ENCODE measurements around the gene HS1BP3. TPM values are rescaled to one million over a fixed set of nuclear protein-coding genes. Genes with fewer than 3 reads are reported as not detected.

Gene HS1BP3
- total RNA-seq, 1 experiment from 2014 or later = 17.1 TPM

- Histone ChIP-seq H2AFZ (ENCODE audit: low read depth, low read length, poor library complexity, severe bottlenecking) (no peak overlapping the region), H3K4me3 (replicated peaks in 1 of 2; ENCODE audit: low read depth in 1 of 2, low read length in 2 of 2) (no peak overlapping the region), H3K79me2 (ENCODE audit: insufficient read depth, low read length) (no peaks in the 10 kb centered on the region), H3K4me1 (ENCODE audit: control insufficient read depth in 1 of 2, insufficient read depth in 2 of 2, low read length in 2 of 2) (peaks cover 0 to 17% of the 10 kb centered on the region in 2 experiments; a peak in 1 of 4 replicates), H4K20me1 (ENCODE audit: insufficient read depth) (no peaks in the 10 kb centered on the region), H3K4me2 (ENCODE audit: low read length) (no peak overlapping the region), H3K9me2 (ENCODE audit: insufficient read depth) (no peaks in the 10 kb centered on the region), H3K27ac (ENCODE audit: low read depth, low read length) (no peak overlapping the region), H3K9me3 (ENCODE audit: control insufficient read depth in 1 of 2, insufficient read depth in 1 of 2, low read depth in 1 of 2, low read length in 2 of 2) (no peaks in the 10 kb centered on the region), H3K27me3 (ENCODE audit: insufficient read depth, low read length) (no peaks in the 10 kb centered on the region), H3K36me3 (ENCODE audit: control insufficient read depth in 1 of 2, insufficient read depth in 2 of 2, low read length in 2 of 2) (no peaks in the 10 kb centered on the region), H3K9ac (ENCODE audit: low read length) (no peak overlapping the region)
- TF ChIP-seq SP1 (IDR thresholded peaks at IDR 0.05; ENCODE audit: low read depth) (no peak), ELF1 (IDR thresholded peaks at IDR 0.05; ENCODE audit: borderline replicate concordance, low read depth) (no peak), POLR2AphosphoS5 (IDR thresholded peaks at IDR 0.05; ENCODE audit: low read depth, low read length) (no peak), SIN3A (IDR thresholded peaks at IDR 0.05; ENCODE audit: low read depth) (no peak), JUND (IDR thresholded peaks at IDR 0.05) (no peak), ZNF274 (IDR thresholded peaks at IDR 0.05; ENCODE audit: low read depth, low read length) (no peak)
- CTCF ChIA-PET = no interaction called here
- RAD21 ChIA-PET (ENCODE audit: low non-redundant PET in 1 of 2, low total read pairs in 2 of 2, uncharacterized antibody in 2 of 2, unreplicated experiment in 2 of 2) = no interaction called here
- POLR2A ChIA-PET = no interaction called here
- DNase-seq (ENCODE audit: low read depth, low spot score) = no peak
- no TSS peak for BruUV-seq (replicated peaks)
- intact Hi-C loops (cut with micrococcal nuclease) = no loop called here
- ATAC-seq = no peak
Observed at GRCh38 chr2:20572221-20572620, 78.7 kb downstream of the HS1BP3 start.

- BruUV-seq (replicated peaks) = no TSS peak
- POLR2A ChIA-PET = no interaction called here
- no peak overlapping the region for H3K4me3 ChIP-seq (replicated peaks in 1 of 2; ENCODE audit: low read depth in 1 of 2, low read length in 2 of 2)
- no peaks in the 10 kb centered on the region for H3K36me3 ChIP-seq (ENCODE audit: control insufficient read depth in 1 of 2, insufficient read depth in 2 of 2, low read length in 2 of 2)
- no peak for DNase-seq (ENCODE audit: low read depth, low spot score)
- H3K79me2 ChIP-seq (ENCODE audit: insufficient read depth, low read length) = no peaks in the 10 kb centered on the region
- no peaks in the 10 kb centered on the region for H3K9me2 ChIP-seq (ENCODE audit: insufficient read depth)
- no peaks in the 10 kb centered on the region for H4K20me1 ChIP-seq (ENCODE audit: insufficient read depth)
- CTCF ChIA-PET = no interaction called here
- ATAC-seq = no peak
- H3K9me3 ChIP-seq (ENCODE audit: control insufficient read depth in 1 of 2, insufficient read depth in 1 of 2, low read depth in 1 of 2, low read length in 2 of 2) = no peaks in the 10 kb centered on the region
- no peak for TF ChIP-seq POLR2A (IDR thresholded peaks at IDR 0.05; ENCODE audit: borderline replicate concordance, extremely low read depth, insufficient read depth, insufficient read length)
- TF ChIP-seq TCF7L2 (IDR thresholded peaks at IDR 0.05; ENCODE audit: borderline replicate concordance, extremely low read depth, insufficient read depth, insufficient read length) = no peak
- no peak for TF ChIP-seq FOSL1 (IDR thresholded peaks at IDR 0.05; ENCODE audit: low read depth)
- no peak for TF ChIP-seq EZH2 (IDR thresholded peaks at IDR 0.05)
- intact Hi-C loops (cut with micrococcal nuclease) = no loop called here
- H3K27ac ChIP-seq (ENCODE audit: low read depth, low read length) = no peak overlapping the region
- no peak overlapping the region for H2AFZ ChIP-seq (ENCODE audit: low read depth, low read length, poor library complexity, severe bottlenecking)
- H3K4me2 ChIP-seq (ENCODE audit: low read length) = no peak overlapping the region
- H3K4me1 ChIP-seq (ENCODE audit: control insufficient read depth in 1 of 2, insufficient read depth in 2 of 2, low read length in 2 of 2) = peaks cover 0 to 16% of the 10 kb centered on the region in 2 experiments; a peak in 1 of 4 replicates
- RAD21 ChIA-PET (ENCODE audit: low non-redundant PET in 1 of 2, low total read pairs in 2 of 2, uncharacterized antibody in 2 of 2, unreplicated experiment in 2 of 2) = no interaction called here
- H3K9ac ChIP-seq (ENCODE audit: low read length) = no peak overlapping the region
- no peaks in the 10 kb centered on the region for H3K27me3 ChIP-seq (ENCODE audit: insufficient read depth, low read length)
Observed at GRCh38 chr2:20571644-20572215, 79.2 kb downstream of the HS1BP3 start.

Measured in HCT116 (cell line).